Sigmoid colon (tissue), 3 donors: ENCODE data around the gene PLOD1.

Experiments used
- POLR2A ChIP-seq, 2 donors: fragments of 450-650 bp; IDR thresholded peaks; one replicate each; pipeline ENCODE4 v1.6.1; 2016; ENCODE audit warnings: antibody characterized with exemption in 2 of 2, mild to moderate bottlenecking in 2 of 2, moderate library complexity in 2 of 2
- TF ChIP-seq, protein P1 (sequence below), 4 experiments: fragments of 450-650 bp in 3 of 4; fragments of 200-600 bp in 1 of 4; IDR thresholded peaks; one replicate each; pipeline ENCODE4 v1.5.1; 2016 to 2019; ENCODE audit warnings: antibody characterized with exemption in 4 of 4, mild to moderate bottlenecking in 3 of 4, moderate library complexity in 2 of 4

DNA sequence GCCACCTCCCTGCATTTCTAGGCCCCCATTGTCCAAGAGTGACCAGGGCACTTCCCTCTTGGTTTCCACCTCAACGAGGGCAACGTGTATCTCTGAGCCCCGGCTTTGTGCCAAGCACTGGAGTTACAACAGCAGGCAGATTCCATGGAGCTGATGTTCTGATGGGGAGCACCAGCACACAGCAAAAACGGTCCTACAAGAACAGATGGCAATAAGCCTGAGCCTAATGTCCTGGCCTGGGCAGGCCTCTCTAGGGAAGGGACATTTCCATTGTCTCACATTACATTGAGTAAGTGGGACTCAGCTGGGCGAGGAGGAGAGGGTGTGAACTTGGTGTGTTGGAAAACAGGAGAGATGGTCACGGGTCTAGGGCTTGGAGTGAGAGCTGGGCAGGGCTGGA lies 48.6 kb upstream of the PLOD1 start:
- no peak for TF ChIP-seq POLR2A (IDR thresholded peaks at IDR 0.05)
- TF ChIP-seq, protein P1, sequence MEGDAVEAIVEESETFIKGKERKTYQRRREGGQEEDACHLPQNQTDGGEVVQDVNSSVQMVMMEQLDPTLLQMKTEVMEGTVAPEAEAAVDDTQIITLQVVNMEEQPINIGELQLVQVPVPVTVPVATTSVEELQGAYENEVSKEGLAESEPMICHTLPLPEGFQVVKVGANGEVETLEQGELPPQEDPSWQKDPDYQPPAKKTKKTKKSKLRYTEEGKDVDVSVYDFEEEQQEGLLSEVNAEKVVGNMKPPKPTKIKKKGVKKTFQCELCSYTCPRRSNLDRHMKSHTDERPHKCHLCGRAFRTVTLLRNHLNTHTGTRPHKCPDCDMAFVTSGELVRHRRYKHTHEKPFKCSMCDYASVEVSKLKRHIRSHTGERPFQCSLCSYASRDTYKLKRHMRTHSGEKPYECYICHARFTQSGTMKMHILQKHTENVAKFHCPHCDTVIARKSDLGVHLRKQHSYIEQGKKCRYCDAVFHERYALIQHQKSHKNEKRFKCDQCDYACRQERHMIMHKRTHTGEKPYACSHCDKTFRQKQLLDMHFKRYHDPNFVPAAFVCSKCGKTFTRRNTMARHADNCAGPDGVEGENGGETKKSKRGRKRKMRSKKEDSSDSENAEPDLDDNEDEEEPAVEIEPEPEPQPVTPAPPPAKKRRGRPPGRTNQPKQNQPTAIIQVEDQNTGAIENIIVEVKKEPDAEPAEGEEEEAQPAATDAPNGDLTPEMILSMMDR (IDR thresholded peaks at IDR 0.05) = no peak
